Adipose tissue (tissue), 3 donors: ENCODE data around the gene C1orf105. TPM values are rescaled to one million over a fixed set of nuclear protein-coding genes. Genes with fewer than 3 reads are reported as not detected.
"Not testable (repeated sequence)": the region's sequence is repeated elsewhere in the genome, so short reads cannot be mapped to it uniquely, and the experiment has no call there.

ENCODE experiments used
- H3K27ac ChIP-seq: one replicate; pipeline ENCODE4 v1.5.1; 2013; ENCODE audit warnings: low read depth, low read length
- WGBS, 3 donors: extraction: QIAGEN DNeasy Blood & Tissue Kit; methylation state at CpG; one replicate each; pipeline ENCODE4 v1.1.7; 2013; 5-methylcytosine and 5-hydroxymethylcytosine counted together
- polyA plus RNA-seq, 3 donors: library from polyadenylated mRNA; stranded (reverse); fragments of 200-250 nt; gene quantifications; one replicate each; pipeline ENCODE4 v1.2.3, GENCODE V29; 2013
- donor health status: healthy with polysubstance abuse.
- donor health status: Bipolar disorder and iron deficiency.
- donor health status: healthy.

C1orf105 gene
- polyA plus RNA-seq, 3 donors: not detected

- WGBS, 3 donors: 72 to 77% (median 73%) methylated on average over 4 of the region's 4 CpGs
- no peak overlapping the region for H3K27ac ChIP-seq
Observed at GRCh38 chr1:172416496-172417035, 3.9 kb upstream of the C1orf105 start.

- WGBS, 3 donors: 92 to 98% (median 93%) methylated on average over 1 of the region's 1 CpG
- no peak overlapping the region for H3K27ac ChIP-seq
Observed at GRCh38 chr1:172417557-172417956, 2.9 kb upstream of the C1orf105 start.

- 76 to 83% (median 82%) methylated on average over 5 of the region's 5 CpGs for WGBS, 3 donors
- H3K27ac ChIP-seq: no peak overlapping the region
Observed at GRCh38 chr1:172421974-172422604, 1.6 kb downstream of the C1orf105 start.

GRCh38 chr1:172423336-172423735 is 2.9 kb downstream of the C1orf105 start:
- WGBS, 3 donors: 92 to 98% (median 96%) methylated on average over 2 of the region's 2 CpGs
- H3K27ac ChIP-seq: no peak overlapping the region

- WGBS, 3 donors: 83 to 94% (median 91%) methylated on average over 3 of the region's 3 CpGs
- H3K27ac ChIP-seq: no peak overlapping the region
Observed at GRCh38 chr1:172425339-172425738, 4.9 kb downstream of the C1orf105 start.

- WGBS, 3 donors: 94 to 100% (median 96%) methylated on average over 2 of the region's 2 CpGs
Observed at GRCh38 chr1:172427191-172427590, 6.7 kb downstream of the C1orf105 start.

GRCh38 chr1:172429331-172430127 is 9.0 kb downstream of the C1orf105 start:
- H3K27ac ChIP-seq: no peak overlapping the region
- WGBS, 3 donors: 62 to 89% (median 88%) methylated on average over 1 of the region's 1 CpG

More at GRCh38 chr1:172427191-172427590, 6.7 kb downstream of the C1orf105 start:
- no peak overlapping the region for H3K27ac ChIP-seq

GRCh38 chr1:172430128-172430454 is 9.6 kb downstream of the C1orf105 start:
- 76 to 84% (median 78%) methylated on average over 1 of the region's 1 CpG for whole genome bisulfite sequencing, 3 donors
- no peak overlapping the region for H3K27ac ChIP-seq

- WGBS, 3 donors: 64 to 84% (median 74%) methylated on average over 2 of the region's 2 CpGs
- no peak overlapping the region for H3K27ac ChIP-seq
Observed at GRCh38 chr1:172431204-172431603, 10.7 kb downstream of the C1orf105 start.

GRCh38 chr1:172431721-172432192 is 11.3 kb downstream of the C1orf105 start:
- no peak overlapping the region for H3K27ac ChIP-seq
- WGBS, 3 donors: 22 to 81% (median 77%) methylated on average over 9 of the region's 9 CpGs

- H3K27ac ChIP-seq: not testable (repeated sequence)
- 94 to 96% (median 95%) methylated on average over 3 of the region's 3 CpGs for WGBS, 3 donors
Observed at GRCh38 chr1:172437183-172437582, 16.7 kb downstream of the C1orf105 start.

GRCh38 chr1:172442404-172442803 is 21.9 kb downstream of the C1orf105 start:
- 93 to 95% (median 95%) methylated on average over 6 of the region's 6 CpGs for WGBS, 3 donors
- no peak overlapping the region for H3K27ac ChIP-seq

GRCh38 chr1:172442843-172443565 is 22.5 kb downstream of the C1orf105 start:
- H3K27ac ChIP-seq: no peak overlapping the region
- WGBS, 3 donors: 53 to 70% (median 67%) methylated on average over 3 of the region's 3 CpGs

- 6 to 8% (median 7%) methylated on average over 39 to 43 of the region's 43 CpGs for WGBS, 3 donors
- H3K27ac ChIP-seq: no peak within 1 kb of the TSS
Observed at GRCh38 chr1:172443666-172444453, 23.4 kb downstream of the C1orf105 start, which contains the start of gene PIGC. TSS of gene PIGC (minus strand) at chr1:172444069. CDS start at chr1:172442622, 1,447 bp downstream.

- no peak overlapping the region for H3K27ac ChIP-seq
- 72 to 97% (median 93%) methylated on average over 3 of the region's 3 CpGs for WGBS, 3 donors
Observed at GRCh38 chr1:172446547-172446946, 26.1 kb downstream of the C1orf105 start.

GRCh38 chr1:172447641-172448040 is 27.2 kb downstream of the C1orf105 start:
- 34 to 72% (median 43%) methylated on average over 2 of the region's 2 CpGs for WGBS, 3 donors
- H3K27ac ChIP-seq: no peak overlapping the region

GRCh38 chr1:172448995-172449584 is 28.6 kb downstream of the C1orf105 start:
- WGBS, 3 donors: 74 to 78% (median 74%) methylated on average over 6 of the region's 6 CpGs
- no peak overlapping the region for H3K27ac ChIP-seq
